ENCODE measurements around the gene IPPK.

Gene IPPK

GRCh38 chr9:92642041-92642451 lies 27.9 kb downstream of the IPPK start:
- no peaks in the 10 kb centered on the region for H3K4me1 ChIP-seq (ENCODE audit: insufficient read depth, low read length, severe bottlenecking)
- no peaks in the 10 kb centered on the region for H3K9me3 ChIP-seq (ENCODE audit: low read length)
- H3K36me3 ChIP-seq (ENCODE audit: insufficient read depth, low read length) = peaks cover 95% of the 10 kb centered on the region
- H3F3A ChIP-seq (ENCODE audit: insufficient read depth, low read length) = no peaks in the 10 kb centered on the region
- H3K4me3 ChIP-seq (ENCODE audit: low read depth, low read length, poor library complexity, severe bottlenecking) = no peak overlapping the region
- no peaks in the 10 kb centered on the region for H3K79me2 ChIP-seq (ENCODE audit: insufficient read depth, low read length)
- H3K27me3 ChIP-seq (ENCODE audit: insufficient read depth, low read length) = no peaks in the 10 kb centered on the region
- H4K20me1 ChIP-seq (ENCODE audit: insufficient read depth, low read length) = no peaks in the 10 kb centered on the region
- H3K4me2 ChIP-seq (ENCODE audit: low read length) = no peak overlapping the region
- no peak overlapping the region for H3K27ac ChIP-seq (ENCODE audit: low read depth, low read length, poor library complexity, severe bottlenecking)
- H3K9me2 ChIP-seq (ENCODE audit: low read depth, low read length) = no peaks in the 10 kb centered on the region
- no peak overlapping the region for H2AFZ ChIP-seq (ENCODE audit: low read length)
- no peak for TF ChIP-seq EZH2 (IDR thresholded peaks at IDR 0.05; ENCODE audit: borderline replicate concordance, low read length)
- H3K9ac ChIP-seq (ENCODE audit: low read length) = no peak overlapping the region

- Histone ChIP-seq H3K79me2 (ENCODE audit: insufficient read depth, low read length) (no peaks in the 10 kb centered on the region), H3K36me3 (ENCODE audit: insufficient read depth, low read length) (peaks cover 94% of the 10 kb centered on the region), H2AFZ (ENCODE audit: low read length) (no peak overlapping the region), H3K9ac (ENCODE audit: low read length) (no peak overlapping the region), H4K20me1 (ENCODE audit: insufficient read depth, low read length) (no peaks in the 10 kb centered on the region), H3K27me3 (ENCODE audit: insufficient read depth, low read length) (no peaks in the 10 kb centered on the region), H3K9me3 (ENCODE audit: low read length) (no peaks in the 10 kb centered on the region), H3K4me3 (ENCODE audit: low read depth, low read length, poor library complexity, severe bottlenecking) (no peak overlapping the region), H3F3A (ENCODE audit: insufficient read depth, low read length) (no peaks in the 10 kb centered on the region), H3K4me1 (ENCODE audit: insufficient read depth, low read length, severe bottlenecking) (no peaks in the 10 kb centered on the region), H3K9me2 (ENCODE audit: low read depth, low read length) (no peaks in the 10 kb centered on the region), H3K4me2 (ENCODE audit: low read length) (no peak overlapping the region), H3K27ac (ENCODE audit: low read depth, low read length, poor library complexity, severe bottlenecking) (no peak overlapping the region)
- TF ChIP-seq EZH2 (IDR thresholded peaks at IDR 0.05; ENCODE audit: borderline replicate concordance, low read length) = no peak
- TF ChIP-seq CTCF (IDR thresholded peaks at IDR 0.05; ENCODE audit: low read length) = no peak
Measured at GRCh38 chr9:92641092-92641809, 28.7 kb downstream of the IPPK start.

- H3K27ac ChIP-seq (ENCODE audit: low read depth, low read length, poor library complexity, severe bottlenecking) = no peak overlapping the region
- no peaks in the 10 kb centered on the region for H3F3A ChIP-seq (ENCODE audit: insufficient read depth, low read length)
- H2AFZ ChIP-seq (ENCODE audit: low read length) = no peak overlapping the region
Measured at GRCh38 chr9:92640398-92641091, 29.4 kb downstream of the IPPK start.

More at GRCh38 chr9:92640398-92641091, 29.4 kb downstream of the IPPK start:
- Histone ChIP-seq H3K79me2 (ENCODE audit: insufficient read depth, low read length) (no peaks in the 10 kb centered on the region), H3K4me2 (ENCODE audit: low read length) (no peak overlapping the region), H3K9me3 (ENCODE audit: low read length) (no peaks in the 10 kb centered on the region), H3K4me3 (ENCODE audit: low read depth, low read length, poor library complexity, severe bottlenecking) (no peak overlapping the region), H3K9ac (ENCODE audit: low read length) (no peak overlapping the region), H3K36me3 (ENCODE audit: insufficient read depth, low read length) (peaks cover 94% of the 10 kb centered on the region), H3K9me2 (ENCODE audit: low read depth, low read length) (no peaks in the 10 kb centered on the region), H3K4me1 (ENCODE audit: insufficient read depth, low read length, severe bottlenecking) (no peaks in the 10 kb centered on the region), H3K27me3 (ENCODE audit: insufficient read depth, low read length) (no peaks in the 10 kb centered on the region), H4K20me1 (ENCODE audit: insufficient read depth, low read length) (no peaks in the 10 kb centered on the region)
- TF ChIP-seq CTCF (IDR thresholded peaks at IDR 0.05; ENCODE audit: low read length) (no peak), EZH2 (IDR thresholded peaks at IDR 0.05; ENCODE audit: borderline replicate concordance, low read length) (no peak)
